ENCODE results near the gene RYR2.
"Not testable (repeated sequence)": the region's sequence is repeated elsewhere in the genome, so short reads cannot be mapped to it uniquely, and the experiment has no call there.

GRCh38 chr1:237127301-237127700, 85.3 kb downstream of the RYR2 start:
- TF ChIP-seq EZH2phosphoT487 (IDR thresholded peaks at IDR 0.05; ENCODE audit: borderline replicate concordance, low read depth, low read length); CTCF (conservative IDR thresholded peaks at IDR 0.05; ENCODE audit: low read length): not testable (repeated sequence)
